AML-193 (cell line): Measurements from ENCODE around the gene CNDP2.

Experiments used
- DNase-seq, 2 experiments: peaks; one replicate each; lab custom pipeline; 2025; lab: John Stamatoyannopoulos, UW

The CNDP2 gene

GRCh38 chr18:74495581-74496507 lies at the start of gene CNDP2:
CNDP2 (plus strand) TSS chr18:74496363; CDS start chr18:74499974, 3,611 bp downstream.
- peak; percentile 91 for DNase-seq

DNA sequence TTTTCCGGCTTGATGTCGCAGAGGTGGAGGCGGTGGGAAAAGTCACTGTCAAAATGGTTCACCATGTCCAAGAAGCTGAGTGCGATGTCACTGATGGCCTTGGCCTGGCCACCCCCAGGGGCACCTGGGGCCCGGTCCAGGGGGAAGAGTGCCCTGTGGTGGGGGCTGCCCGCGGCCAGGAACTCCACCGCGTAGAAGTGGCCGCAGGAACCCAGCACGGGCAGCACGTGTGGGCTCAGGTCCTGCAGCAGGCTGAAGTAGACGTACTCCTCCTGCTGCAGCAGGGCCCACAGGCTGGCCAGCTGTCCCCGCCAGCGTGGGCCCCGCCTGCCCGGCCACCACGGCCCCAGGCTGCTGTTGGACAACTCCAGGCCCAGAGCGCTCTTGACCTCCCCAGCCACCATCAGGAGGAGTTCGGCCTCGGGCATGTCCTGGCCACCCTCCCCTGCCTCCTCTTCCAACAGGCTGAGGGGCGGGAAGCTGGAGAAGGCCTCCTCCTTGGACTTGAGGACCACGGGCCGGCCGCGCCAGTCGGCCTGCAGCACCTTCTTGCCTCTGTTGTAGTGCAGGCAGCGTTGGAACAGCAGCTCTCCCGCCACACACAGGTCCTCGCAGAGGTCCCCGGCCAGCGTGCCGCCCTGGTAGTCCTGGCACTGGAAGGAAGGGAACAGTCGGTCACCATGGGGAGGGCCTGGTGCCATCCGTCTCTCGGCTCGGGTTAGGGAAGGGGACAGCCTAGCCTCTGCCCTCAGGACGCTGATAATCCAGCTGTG lies 49.3 kb upstream of the CNDP2 start:
- no peak for DNase-seq

GRCh38 chr18:74447404-74448152 lies 48.6 kb upstream of the CNDP2 start:
- no peak for DNase-seq

GRCh38 chr18:74450626-74451025 lies 45.5 kb upstream of the CNDP2 start:
- DNase-seq, result no peak

DNA sequence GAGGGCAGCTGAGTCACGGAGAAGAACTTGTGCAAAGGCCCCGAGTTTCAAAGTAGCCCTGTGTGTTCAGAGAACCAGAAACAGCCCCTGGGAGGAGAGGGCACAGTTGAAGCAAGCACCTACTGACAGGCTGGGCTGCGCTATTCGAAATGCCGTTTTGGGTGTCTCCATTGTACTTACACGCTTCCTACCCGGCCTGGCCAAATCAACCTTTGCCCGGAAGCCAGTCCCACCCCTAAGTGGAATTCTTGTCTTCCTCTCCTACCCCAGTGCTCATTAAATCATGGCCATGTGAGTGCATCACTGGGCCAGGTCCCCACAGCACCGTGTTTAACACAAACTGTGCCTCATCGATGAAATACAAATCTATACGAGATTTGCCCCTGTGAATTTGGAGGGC lies 45.0 kb upstream of the CNDP2 start:
- no peak for DNase-seq

DNA sequence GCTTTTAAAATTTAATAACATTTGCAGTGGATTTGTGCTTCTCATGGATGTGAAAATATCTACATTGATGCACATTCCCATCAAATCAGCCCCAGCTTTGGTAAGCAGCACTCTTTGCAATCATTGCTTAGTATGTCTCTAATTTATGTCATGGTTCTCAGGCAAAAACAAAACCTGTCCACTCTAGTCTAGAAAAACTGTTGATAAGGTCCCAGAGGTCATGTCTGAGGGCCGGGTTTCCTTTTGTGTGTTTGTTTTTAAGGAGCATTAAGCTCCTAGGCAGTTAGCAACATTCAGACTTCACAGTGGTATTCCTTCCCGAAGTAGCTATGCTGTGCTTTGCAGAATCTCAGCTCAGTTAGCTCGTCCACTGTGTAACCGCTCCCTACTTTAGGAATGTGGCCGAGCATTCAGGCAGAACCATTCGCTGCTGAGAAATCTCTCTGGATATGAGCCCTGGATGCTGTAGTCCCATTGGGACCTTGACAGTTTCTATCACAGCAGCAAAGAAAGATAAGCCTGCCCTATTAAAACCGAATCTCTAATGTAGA lies 43.1 kb upstream of the CNDP2 start:
- DNase-seq, result no peak

- no peak for DNase-seq
Observed at GRCh38 chr18:74453642-74454198, 42.4 kb upstream of the CNDP2 start.

DNA sequence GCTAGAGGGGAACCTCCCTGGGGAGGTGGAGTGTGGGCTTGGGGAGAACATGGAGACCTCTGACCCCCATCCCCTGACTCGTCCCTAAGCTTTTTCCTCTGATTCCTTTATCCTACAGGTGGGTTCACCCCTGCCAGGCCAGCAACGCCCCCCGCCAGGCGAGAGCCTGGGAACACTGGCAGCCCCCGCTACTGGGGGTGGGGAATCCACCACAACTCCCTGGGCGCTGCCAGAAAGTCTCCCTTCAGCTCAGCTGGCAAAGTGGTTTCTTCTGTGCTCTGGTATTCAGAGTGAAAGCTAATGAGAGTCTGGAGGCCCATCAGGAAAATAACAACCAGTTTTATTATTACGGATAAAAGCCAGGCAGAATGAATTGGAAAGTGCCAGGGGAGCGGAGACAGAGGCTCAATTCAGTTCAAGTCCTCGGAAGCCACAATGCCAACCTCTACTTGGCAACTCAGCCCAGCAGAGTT lies 41.8 kb upstream of the CNDP2 start:
- no peak for DNase-seq

- DNase-seq, result no peak
Observed at GRCh38 chr18:74455386-74455785, 40.8 kb upstream of the CNDP2 start.

GRCh38 chr18:74456017-74456348 lies 40.2 kb upstream of the CNDP2 start:
- DNase-seq, result no peak

GRCh38 chr18:74456349-74457042 lies 39.7 kb upstream of the CNDP2 start:
- no peak for DNase-seq

GRCh38 chr18:74457043-74457724 lies 39.0 kb upstream of the CNDP2 start, which contains the start of gene DIPK1C:
DIPK1C (minus strand) TSS chr18:74457308; CDS start chr18:74457259, 49 bp downstream.
- no peak for DNase-seq

- no peak for DNase-seq
Observed at GRCh38 chr18:74457725-74458421, 38.3 kb upstream of the CNDP2 start.

DNA sequence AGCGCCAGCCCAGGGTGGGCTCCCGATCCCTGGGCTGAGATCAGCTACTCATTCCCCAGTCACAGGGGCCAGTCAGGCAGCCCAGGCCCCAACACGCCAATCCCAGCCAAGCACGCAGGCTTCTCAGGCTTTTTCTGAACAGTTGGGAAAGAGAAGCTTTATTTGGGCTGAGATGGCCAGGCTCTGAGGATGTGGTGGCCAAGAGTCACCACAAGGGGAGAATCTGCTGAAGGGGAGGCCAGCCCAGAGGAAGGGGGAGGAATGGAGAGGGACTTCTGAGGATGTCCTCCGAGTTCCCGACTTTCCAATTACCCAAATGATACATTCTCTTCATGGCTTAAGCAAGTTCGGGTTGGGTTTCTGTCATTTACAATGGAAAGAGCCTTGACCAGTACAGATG lies 36.3 kb upstream of the CNDP2 start:
- no peak for DNase-seq

GRCh38 chr18:74460825-74461224 lies 35.3 kb upstream of the CNDP2 start:
- DNase-seq, result no peak

DNA sequence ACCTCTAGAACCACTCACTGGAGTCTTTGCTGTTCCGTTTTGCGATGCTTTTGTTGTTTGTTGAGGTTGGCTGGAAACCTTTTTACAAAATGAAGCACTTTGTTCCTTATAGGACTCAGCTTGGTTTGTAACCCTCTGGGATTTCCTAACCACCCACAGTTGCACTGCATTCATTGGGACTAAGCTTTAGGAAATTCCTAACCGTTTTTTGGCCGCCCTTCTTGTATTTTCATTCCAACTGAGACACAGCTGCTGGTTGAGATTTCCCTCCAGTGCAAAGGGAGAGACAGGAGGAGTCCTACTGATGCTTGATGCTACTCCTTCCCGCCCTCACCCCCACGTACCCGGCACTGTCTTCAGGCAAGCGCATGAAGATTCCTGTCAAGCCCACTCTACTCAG lies 32.9 kb upstream of the CNDP2 start:
- no peak for DNase-seq

DNA sequence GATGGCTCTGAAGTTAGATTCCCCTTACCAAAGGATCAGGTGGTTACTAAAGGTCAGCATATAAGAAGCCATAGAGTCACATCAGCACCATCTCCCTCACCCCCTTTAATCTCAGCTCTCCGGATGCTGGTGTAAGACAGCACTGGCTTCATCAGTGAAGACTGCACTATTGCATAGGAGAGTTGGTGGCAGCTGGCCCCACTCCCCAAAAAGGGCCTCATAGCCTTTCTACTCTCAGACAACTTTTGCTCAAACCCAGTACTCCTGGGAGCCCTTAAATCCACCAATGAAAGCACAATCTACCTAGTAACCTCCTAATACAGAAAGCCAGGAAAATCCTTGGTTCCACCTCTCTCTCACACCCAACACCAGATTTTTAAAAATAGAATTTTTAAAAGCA lies 32.2 kb upstream of the CNDP2 start:
- DNase-seq, result no peak

- no peak for DNase-seq
Observed at GRCh38 chr18:74465775-74466174, 30.4 kb upstream of the CNDP2 start.

GRCh38 chr18:74468547-74469061 lies 27.6 kb upstream of the CNDP2 start:
- DNase-seq, result no peak

DNA sequence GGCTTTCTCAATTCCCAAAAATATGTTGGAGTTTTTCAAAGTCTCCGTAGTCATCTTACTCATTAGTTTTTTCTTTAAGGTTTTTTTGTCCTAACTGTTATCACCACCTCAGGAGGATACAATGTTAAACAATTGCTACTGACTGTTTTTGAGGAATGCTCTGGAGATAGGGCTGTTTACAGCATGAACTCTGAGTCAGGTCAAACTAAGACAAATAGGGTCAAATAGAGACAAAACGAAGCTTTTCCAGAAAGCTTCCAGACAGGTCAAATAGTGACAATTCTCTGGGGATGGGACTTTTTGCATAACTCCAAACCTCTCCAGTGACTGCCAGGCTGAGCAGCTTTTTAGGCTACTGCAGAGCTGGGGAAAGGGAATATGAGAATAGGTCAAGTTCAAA lies 23.9 kb upstream of the CNDP2 start:
- no peak for DNase-seq
